HPDE6-E6E7 (cell line): Measurements from ENCODE around the gene SIVA1.

Experiments used
- DNase-seq: peaks from one replicate; pipeline ENCODE4 v3.0.0; 2011; ENCODE audit warnings: missing footprints; ENCODE audit errors: extremely low spot score

The SIVA1 gene

DNA sequence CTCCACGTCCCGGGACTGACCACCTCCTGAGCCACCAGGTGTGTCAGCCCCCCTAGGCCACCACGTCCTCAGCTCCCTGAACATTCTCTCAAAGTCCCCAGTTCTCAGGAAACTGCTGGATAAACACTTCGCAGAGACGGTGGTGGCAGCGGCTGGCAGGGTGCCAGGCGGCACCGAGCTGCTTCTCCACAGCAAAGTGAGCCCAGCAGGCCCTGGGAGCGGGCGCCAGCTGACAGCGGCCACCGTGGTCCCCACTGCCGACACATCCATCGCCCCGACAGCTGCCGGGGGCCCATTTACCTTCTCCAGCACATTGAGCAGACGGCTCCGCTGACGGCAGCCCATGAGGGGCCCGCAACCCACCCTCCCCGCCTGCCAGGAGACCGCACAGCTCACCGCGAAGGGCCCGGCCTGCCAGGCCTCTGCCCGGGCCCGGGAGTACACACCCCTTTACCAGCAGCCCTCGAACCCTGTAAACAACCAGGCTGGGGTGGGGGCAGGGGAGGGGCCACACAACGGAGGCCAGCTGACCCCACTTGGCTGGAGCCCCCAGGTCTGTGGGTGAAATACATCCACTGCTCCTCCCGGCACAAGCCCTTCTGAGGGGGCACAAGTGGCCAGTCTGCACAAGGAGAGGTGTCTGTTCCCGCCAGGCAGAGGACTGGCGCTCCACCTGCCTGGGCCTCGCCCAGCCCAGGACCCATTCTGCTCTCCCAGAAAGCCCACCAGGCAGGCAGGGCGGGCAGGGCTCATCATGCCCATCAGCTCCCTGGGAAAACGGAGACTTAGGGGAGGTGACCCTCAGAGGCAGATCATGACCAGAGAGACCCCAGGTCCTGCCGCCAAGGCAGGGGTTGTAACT, 32.1 kb downstream of the SIVA1 start:
- no peak for DNase-seq

DNA sequence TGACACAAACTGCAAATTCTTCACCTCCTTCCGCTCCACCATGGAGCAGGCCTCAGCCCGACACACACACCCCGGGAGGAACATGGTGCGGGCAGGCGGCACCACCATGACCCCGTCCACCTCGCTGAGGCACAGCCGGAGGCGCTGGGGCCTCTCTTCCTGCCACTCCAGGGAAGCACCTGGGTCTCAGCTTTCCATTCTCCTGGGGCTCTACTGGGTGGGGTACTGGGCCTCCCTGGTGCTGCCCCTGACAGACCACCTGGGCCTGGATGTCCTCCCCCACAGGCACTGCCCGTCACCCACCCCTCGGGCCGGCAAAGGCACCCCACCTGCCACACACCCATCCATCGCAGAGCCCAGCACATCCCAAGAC, 32.7 kb downstream of the SIVA1 start:
- DNase-seq: no peak

DNA sequence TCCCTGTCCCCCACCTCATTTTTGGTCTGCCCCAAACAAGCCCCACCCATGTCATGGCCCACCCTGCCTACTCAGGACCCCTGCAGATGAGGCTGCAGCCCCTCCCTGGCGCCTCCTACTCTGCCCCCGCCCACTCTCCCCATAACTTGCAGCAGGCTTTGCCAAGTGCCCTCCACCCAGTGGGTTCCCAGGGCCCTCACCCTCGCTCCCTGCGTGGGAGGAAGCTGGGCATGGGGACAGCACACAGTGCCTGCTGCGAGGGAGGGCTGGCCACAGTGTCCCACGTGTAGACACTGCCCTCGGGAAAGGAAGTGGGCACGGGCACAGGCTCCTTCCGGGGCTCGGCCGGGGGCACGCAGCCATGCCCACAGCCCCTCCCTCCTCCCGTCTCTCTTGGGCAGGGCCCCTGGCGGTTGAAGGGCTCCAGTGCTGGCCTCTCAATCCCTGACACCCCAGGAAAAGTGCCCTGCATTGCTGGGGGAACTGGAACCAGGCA, 33.2 kb downstream of the SIVA1 start:
- DNase-seq: no peak

DNA sequence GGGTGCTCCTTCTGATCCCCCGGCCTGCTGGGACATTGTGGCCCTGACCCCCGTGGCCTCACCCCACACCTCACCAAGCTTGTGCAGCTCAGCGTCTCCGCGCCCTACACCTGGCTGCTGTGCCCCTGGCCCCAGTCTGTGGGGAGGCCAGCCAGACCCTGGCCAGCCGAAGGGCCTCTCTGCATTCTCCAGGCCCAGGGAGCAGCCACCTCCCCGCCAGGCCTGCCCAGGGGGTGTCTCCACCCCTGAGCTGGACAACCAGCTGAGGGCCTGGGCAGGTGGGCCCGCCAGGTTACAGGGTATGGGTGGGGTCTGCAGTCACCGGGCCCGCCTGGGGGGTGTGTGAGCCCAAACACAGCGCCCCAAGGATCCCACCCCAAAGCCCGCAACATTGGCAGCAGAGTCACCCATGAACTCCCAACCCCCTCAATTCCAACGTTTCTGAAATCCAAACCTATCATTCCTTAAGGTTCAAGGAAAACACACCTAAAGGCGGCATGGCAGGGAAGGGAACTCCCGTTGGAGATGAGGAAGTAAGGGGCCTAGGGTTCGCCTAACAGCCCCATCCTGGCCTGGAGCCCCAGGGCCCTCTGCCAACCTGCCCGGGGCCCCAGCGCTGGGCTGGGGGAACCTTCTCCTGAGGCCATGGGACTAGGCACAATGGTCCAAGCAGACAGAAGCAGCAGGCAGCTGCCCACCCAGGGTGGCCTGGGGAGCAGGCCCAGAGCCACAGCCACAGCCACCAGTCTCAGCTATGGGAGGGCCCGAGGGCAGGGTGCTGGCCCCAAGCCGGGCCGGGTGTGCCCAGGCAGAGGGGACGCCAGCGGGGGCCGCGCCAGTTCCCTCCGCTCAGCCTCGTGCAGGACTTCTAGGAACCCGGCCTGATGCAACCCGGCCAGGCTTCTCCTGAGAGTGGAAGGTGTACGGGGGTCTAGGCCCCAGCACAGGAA, 34.1 kb downstream of the SIVA1 start:
- DNase-seq: no peak

DNA sequence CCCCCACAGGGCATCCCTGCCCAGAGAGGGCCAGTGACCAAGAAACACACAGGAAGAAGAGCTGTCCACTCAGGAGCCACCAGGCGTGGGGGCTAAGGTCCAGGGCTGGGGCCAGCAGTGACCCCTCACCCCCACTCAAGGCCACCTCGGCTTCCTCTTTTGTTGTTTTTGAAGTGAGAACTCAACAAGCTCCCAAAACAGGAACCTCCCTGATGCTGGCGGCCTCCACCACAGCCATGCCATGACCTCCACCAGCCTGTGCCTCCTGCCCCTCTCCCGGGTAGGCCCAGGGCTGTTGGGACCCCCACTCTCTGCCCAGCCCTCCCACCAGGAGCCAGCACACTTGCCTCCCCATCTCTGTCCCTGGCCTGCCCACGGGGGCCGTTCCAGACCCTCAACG, 34.8 kb downstream of the SIVA1 start:
- DNase-seq: no peak

DNA sequence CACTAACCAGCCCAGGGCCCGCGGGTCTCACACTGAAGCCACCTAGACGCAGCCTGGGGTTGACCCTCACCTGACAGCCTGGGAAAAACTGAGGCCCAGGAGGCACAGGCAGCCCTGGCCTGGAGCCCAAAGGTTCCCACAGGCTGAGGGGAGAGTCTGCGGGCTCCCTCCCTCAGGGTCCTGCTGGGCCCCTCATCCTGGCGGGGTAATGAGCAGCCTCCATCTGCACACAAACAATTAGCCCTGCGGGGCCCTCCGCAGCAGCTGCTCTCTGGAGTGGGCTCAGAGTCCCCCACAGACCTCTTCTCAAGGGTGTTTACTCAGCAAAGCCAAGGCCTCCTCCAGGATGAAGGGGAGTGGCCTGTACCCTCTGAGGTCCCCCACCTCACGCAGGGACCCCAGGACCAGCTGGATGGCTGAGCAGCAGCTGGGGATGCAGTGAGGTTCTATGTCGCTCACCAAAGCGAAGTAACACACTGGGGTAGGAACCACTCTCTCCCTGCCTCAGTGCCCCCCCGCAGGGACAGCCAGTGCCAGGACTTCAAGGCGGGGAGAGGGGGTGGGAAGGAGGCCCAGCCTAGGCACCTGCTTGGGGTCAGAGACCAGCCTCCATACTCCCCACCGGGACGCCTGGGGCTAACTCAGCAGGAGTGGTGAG, 35.3 kb downstream of the SIVA1 start:
- no peak for DNase-seq

DNA sequence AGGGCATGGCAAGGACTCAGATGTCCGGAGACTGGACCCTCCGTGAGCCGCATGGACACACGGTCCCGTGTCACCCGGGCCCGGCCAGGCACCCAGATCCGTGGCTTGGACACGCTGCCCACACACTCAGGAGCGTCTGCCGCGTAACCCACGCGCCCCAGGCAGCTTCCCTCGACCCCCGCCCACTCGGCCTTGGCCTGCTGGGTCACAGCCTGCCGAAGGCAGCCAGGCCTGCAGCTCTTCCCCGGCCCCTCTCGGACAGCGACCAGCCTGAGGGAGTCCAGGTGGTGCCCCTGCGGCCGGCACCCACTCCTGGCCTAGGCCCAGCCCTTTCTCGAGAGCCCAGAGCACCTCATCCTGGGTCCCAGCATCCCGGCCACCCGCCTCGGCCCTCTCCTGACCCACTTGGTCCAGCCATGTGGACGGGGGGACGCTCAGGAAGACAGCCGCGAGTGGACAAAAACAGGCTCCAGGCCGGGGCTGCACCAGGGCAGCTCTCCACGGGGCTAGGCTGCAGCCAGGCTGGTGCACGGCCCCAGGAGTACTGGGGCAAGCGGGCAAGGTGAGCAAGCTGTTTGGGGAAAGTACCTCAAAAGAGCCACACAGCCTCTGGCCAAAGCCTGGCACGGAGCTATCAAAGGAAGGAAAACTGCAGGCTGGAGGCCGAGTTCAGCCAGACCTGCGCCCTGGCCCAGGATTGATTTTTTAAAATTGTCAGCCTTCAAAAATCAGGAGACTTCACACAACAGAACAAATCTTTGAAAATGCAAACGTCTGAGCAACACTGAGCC, 36.1 kb downstream of the SIVA1 start:
- no peak for DNase-seq

DNA sequence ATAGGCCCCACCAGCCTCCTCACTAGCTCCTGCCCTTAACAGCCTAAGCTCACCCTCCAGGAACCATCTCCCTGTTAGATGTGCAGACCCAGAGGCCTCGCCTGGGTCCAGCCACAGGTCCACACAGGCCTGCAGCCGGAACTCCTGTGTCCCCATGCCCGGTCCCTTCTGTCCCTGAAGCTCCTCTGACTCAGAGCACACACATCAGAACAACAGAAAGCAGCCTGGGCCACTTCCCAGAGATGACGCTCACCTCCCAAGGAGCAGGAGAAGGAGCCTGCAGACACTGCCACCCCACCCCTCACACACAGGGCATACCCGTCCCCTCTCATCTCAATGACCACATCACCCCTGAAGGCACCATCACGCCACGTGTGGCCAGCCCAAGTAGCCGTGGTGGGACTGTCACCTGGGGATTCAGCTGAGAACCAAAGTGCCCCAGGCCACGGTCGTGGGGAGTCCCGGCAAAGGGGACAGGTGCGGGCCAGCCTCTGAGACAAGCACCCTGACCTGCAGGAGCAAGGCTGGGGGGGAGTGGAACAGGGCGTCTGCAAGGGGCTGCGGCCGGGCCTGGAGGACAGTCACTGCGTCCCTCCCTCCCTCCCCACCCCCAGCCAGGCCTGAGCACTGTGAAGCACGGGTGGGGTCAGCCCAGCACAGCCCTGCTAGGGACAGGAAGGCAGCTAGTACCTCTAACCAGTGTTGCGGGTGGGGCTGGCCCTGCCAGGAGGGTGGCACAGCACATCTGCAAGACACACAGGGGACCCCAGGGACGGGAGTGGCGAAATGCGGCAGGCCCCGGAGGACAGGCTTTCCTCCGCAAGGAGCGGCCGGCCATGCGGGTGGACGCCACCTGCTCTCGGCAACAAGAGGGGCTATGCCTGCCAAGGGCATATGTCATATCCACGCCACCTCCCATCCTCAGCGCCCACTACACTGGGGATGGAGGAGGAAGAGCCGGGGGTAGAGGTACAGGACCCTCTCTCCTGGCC, 37.1 kb downstream of the SIVA1 start:
- DNase-seq: no peak

DNA sequence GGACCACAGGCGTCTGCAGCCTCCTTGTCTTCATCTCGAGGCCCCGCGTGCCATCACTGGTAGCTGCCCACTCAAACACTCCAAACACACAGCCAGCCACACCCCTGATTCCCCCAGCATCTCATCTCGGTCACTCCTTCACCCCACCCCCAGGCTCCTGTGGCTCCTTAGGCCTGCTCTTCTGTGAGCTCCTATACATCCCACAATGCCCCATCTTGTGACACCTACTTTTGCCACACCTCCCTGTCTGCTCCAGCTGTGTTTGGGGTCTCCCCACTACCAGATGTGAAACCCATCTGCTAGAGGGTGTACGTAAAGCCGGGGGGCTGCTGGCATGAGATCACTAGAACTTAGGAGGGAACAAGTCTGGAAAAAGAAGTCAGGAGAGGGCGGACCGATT, 38.5 kb downstream of the SIVA1 start:
- DNase-seq: no peak

DNA sequence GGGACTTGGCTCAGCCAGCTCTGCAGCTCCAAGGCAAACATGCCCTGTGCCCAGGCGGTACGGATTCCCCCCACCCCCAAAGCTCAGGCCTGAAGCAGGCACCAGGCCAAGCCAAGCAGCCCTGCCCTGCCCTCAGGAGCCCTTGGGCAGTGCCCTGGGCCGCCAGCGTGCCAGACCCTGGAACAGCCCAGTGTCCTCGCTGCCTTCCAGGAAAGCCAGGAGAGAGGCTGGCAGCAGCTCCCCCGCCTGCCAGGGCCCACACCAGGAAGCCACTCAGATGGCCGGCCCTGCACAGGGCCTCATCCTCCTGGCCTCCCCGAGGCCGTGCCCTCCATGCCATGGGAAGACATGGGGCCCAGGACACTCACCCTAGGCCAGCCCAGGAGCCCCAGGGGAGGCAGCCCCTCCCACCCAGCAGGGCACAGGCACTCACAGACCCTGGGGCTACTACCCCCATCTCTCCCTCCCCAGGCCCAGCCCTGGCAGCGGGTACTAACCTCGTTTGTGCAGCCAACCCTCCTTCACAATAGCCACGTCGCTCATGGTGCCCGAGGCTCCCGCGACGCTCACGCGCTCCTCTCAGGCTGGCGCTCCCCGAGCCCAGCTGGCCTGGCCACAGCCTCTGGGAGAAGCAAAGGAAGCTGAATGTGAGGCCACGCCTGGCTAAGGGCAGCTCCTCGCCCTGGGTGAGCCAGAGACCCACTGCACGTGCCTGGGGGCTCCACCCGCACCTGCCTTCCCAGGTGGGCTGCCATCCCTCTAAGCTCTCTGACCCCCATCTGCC, 39.3 kb downstream of the SIVA1 start:
- no peak for DNase-seq

DNA sequence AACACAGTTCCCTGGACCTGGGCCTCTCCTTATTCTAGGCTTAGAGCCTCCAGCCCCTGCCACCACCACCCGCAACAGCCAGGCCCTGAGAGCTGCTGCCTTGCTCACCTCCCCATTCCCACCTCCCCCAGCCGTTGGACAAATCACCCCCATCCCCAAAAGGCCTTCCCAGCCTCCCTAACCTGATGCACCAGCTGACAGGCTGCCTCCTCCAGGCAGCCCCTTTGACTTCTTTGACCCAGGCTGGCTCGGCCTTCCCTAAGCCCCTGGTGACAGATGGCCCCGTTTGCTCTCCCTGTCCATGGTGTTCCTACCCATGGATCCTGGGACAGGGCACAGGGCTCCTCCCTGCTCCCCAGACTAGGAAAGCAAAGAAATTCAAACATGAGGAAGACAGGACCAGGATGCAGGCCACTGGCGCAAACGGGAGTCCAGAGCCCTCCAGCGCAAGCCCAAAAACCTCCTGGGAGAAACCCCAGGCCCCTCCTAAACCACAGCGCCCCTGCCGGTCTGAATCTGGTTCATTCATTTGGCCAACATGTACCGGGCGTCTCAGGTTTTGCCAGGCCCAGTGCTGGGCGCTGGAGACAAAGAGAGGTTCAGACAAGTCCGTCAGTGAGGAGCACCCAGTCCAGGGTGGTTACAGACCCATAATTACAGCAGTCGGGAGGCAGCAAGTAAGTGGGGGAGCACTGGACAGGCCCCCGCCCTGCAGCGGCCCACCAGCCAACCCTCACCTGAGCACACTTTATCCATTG, 40.2 kb downstream of the SIVA1 start:
- no peak for DNase-seq

DNA sequence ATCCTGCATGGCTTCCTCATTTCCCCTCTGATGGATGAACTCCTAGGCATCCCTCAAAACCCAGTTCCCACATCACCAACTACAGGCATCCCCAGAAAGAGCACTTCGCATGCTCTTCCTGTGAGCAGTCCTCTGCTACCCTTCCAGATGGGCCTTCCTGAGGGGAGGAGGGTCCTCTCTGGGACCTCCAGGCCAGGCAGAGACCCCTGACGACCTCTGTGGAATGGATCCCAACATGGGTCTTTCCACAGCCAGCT, 40.7 kb downstream of the SIVA1 start:
- no peak for DNase-seq

DNA sequence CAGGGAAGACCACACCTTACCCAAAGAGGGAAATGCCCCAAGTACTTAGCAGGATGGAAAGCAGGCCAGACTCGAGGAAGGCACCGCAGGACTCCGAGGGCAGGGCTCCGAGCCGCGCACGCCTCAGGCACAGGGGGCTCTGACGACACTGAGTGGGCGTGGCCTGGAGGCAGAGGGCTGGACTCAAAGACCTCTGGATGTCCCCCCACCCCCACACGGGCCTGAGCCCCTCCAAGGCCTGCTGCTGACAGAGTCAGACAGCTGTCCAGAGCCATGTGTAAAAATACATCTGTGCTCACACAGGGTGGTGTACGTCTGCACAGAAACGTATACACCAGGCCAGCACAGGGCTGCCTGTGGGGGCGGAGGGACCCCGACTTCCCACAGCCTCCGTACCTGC, 41.2 kb downstream of the SIVA1 start:
- no peak for DNase-seq

DNA sequence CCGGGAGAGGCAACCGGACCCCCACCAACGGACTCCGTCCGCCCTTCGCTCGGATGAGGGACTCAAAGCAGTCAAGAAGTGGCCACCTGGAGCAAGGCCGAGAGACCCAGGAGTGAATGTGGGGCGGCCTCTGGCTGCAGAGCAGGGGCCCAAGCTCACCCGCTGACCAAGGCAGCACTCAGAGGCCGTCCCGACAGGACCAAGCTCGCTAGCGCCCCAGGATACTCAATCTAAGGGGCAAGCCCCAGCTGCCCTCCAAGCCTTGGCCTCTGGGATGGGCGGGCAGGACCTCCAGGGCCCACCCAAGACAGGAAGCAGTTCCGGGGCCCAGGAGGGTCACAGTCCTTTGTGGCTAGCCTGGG, 41.7 kb downstream of the SIVA1 start:
- DNase-seq: no peak

DNA sequence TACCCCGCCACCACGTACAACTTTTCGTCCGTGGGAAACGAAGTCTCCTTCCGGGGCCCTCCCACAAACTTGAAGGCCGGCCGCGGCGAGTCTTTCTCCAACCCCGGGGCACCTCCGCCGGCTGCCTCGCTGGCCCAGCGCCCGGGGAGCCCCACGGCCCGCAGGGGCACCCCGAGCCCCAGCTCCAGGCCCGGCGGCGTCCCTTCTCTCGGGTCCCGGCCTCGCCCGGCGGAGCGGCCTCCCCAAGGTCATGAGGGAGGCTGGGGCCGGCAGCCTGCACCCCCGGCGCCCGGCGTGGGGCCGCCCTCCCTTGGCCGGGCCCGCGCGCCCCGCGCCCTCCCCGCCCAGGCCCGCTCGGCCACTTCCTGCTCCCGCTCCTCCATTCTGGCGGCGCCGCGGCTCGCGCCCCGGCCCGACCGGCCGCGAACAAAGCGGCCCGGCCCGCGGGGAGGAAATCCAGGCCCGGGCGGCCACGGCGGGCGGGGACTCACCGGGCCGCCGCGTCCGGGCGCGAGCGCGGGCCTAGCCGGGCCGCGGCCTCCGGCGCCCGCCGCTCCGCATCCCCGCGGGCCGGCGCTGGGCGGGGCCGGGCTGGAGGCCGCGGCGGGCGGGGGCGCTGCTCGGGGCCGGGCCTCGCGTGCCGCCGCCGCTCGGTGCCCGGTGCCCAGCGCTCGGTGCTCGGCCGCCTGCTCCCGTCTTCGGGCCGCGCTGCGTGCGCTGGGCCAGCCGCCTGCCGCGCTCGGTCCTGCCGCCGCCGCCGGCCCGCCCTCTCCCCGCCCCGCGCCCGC, 42.2 kb downstream of the SIVA1 start, which contains the start of gene AKT1:
Gene AKT1 (minus strand): TSS at position 756 of the 788 bp plus-strand sequence. CDS start 3,105 bp downstream, outside the sequence.
- DNase-seq: no peak

DNA sequence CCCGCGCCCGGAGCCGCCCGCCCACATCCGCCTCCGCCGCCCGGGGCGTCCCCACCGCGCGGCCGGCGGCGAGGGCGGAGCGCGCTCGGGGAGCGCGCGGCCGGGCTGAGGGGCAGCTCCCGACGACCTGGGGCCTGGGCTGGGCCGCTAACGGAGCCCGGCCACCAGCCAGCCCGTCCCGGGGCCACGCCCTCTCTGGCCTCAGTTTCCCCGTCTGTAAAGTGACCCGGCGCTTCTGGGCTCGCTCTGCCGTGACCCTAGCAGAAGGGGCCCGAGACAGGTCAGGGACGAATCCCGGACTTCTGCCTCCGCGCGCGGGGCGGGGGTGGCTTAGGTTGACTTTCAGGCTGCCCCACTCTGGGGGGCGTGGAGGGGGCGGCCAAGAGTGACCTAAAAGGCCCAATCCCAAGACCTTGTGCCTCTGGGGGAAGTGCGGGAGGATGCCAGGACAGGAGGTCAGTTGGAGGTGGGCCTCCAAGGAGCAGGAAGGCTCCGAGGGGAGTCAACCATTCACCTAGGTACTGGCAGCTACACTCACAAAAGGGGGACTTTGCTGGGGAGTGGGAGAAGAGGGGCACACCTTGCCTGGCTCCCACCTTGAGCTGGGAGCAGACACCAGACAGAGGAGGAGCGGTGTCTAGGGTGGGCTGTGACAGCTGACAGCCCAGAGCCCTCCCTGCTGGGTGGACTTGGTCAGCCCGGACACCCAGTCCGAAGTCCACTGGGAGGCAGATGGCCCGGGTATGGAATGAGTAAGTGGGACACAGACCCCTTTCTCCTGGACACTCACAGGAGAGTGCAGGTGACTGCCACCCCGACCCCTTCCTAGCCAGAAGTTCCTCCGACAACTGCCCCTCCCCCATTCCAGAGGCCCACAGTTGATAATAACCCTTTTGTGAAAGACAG, 43.1 kb downstream of the SIVA1 start:
- DNase-seq: no peak

DNA sequence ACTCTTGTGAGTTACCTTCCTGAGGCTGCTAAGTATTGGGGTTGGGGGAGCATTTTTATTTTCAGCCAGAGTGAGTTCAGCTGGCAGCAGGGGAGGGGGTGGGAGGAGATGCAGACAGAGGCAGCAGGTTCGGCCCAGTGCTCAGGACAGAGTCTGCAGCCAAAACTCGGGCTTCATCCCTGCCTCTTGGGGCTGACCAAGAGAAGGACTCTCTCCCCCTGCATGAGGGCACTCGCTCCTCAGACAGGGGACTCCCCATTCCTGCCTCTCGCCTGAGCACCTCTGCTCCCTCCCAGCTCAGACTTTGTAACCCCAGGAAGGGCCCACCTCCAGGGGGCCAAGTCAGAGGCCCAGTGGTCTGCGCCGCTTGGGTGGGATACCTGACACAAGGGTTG, 43.7 kb downstream of the SIVA1 start:
- DNase-seq: no peak
